RKO (cell line): ENCODE data around the gene EML6.
A peak's percentile ranks its signal among the peaks of the same experiment; 100 is the strongest.

Experiments used
- DNase-seq: peaks from one replicate; pipeline ENCODE4 v3.0.0-alpha.2; 2016; ENCODE audit warnings: low spot score

EML6 gene

GRCh38 chr2:54912305-54912704 is 188.8 kb downstream of the EML6 start:
- DNase-seq = no peak

- DNase-seq = no peak
Observed at GRCh38 chr2:54912893-54913292, 189.4 kb downstream of the EML6 start.

- DNase-seq = no peak
Observed at GRCh38 chr2:54914637-54915036, 191.2 kb downstream of the EML6 start.

GRCh38 chr2:54915101-54915500 is 191.6 kb downstream of the EML6 start:
- DNase-seq = no peak

- DNase-seq = no peak
Observed at GRCh38 chr2:54916637-54917036, 193.2 kb downstream of the EML6 start.

- no peak for DNase-seq
Observed at GRCh38 chr2:54918647-54919280, 195.3 kb downstream of the EML6 start.

- no peak for DNase-seq
Observed at GRCh38 chr2:54920660-54921059, 197.2 kb downstream of the EML6 start.

- DNase-seq = no peak
Observed at GRCh38 chr2:54924121-54924520, 200.7 kb downstream of the EML6 start.

- DNase-seq = no peak
Observed at GRCh38 chr2:54925022-54925421, 201.6 kb downstream of the EML6 start.

- no peak for DNase-seq
Observed at GRCh38 chr2:54927085-54927750, 203.8 kb downstream of the EML6 start.

- no peak for DNase-seq
Observed at GRCh38 chr2:54927751-54928615, 204.5 kb downstream of the EML6 start.

- DNase-seq = no peak
Observed at GRCh38 chr2:54928719-54929118, 205.3 kb downstream of the EML6 start.

GRCh38 chr2:54931473-54931872 is 208.0 kb downstream of the EML6 start:
- no peak for DNase-seq

- no peak for DNase-seq
Observed at GRCh38 chr2:54935389-54935788, 211.9 kb downstream of the EML6 start.

GRCh38 chr2:54936766-54937165 is 213.3 kb downstream of the EML6 start:
- DNase-seq = no peak

GRCh38 chr2:54939446-54940118 is 216.1 kb downstream of the EML6 start:
- no peak for DNase-seq

- no peak for DNase-seq
Observed at GRCh38 chr2:54940723-54941122, 217.3 kb downstream of the EML6 start.

GRCh38 chr2:54941248-54941984 is 218.0 kb downstream of the EML6 start:
- no peak for DNase-seq

GRCh38 chr2:54942373-54942772 is 218.9 kb downstream of the EML6 start:
- peak; percentile 12 for DNase-seq

GRCh38 chr2:54944724-54945326 is 221.4 kb downstream of the EML6 start:
- no peak for DNase-seq
